ENCODE measurements around the gene CACNA1I. TPM values are rescaled to one million over a fixed set of nuclear protein-coding genes. Genes with fewer than 3 reads are reported as not detected.

Gene CACNA1I
- total RNA-seq, 2 experiments from 2014 or later = 0.36 to 0.57 TPM

- intact Hi-C loops (cut with micrococcal nuclease) = no loop called here
Measured at GRCh38 chr22:39593931-39594285, 23.4 kb downstream of the CACNA1I start.

GRCh38 chr22:39594411-39594810 is 23.9 kb downstream of the CACNA1I start:
- ChIA-PET CTCF (no interaction called here), POLR2A (no interaction called here)
- Mint-ChIP-seq H3K27ac (no peak overlapping the region), H3K9me3 (no peaks in the 10 kb centered on the region), H3K36me3 (no peaks in the 10 kb centered on the region), H3K4me3 (no peak overlapping the region), H3K4me1 (ENCODE audit: low read depth) (peaks cover 6% of the 10 kb centered on the region), H3K27me3 (peaks cover 4% of the 10 kb centered on the region)
- intact Hi-C loops (cut with micrococcal nuclease) = no loop called here
- DNase-seq = no peak

More at GRCh38 chr22:39593931-39594285, 23.4 kb downstream of the CACNA1I start:
- no peak for DNase-seq
- ChIA-PET POLR2A (no interaction called here), CTCF (no interaction called here)
- Mint-ChIP-seq H3K4me1 (ENCODE audit: low read depth) (peaks cover 6% of the 10 kb centered on the region), H3K36me3 (no peaks in the 10 kb centered on the region), H3K4me3 (no peak overlapping the region), H3K9me3 (no peaks in the 10 kb centered on the region), H3K27me3 (peaks cover 4% of the 10 kb centered on the region), H3K27ac (no peak overlapping the region)

- intact Hi-C loops (cut with micrococcal nuclease) = no loop called here
- Mint-ChIP-seq H3K27me3 (peaks cover 4% of the 10 kb centered on the region), H3K4me3 (no peak overlapping the region), H3K27ac (no peak overlapping the region), H3K4me1 (ENCODE audit: low read depth) (peaks cover 6% of the 10 kb centered on the region), H3K9me3 (no peaks in the 10 kb centered on the region), H3K36me3 (no peaks in the 10 kb centered on the region)
- ChIA-PET POLR2A (no interaction called here), CTCF (no interaction called here)
- DNase-seq = no peak
Measured at GRCh38 chr22:39595622-39596172, 25.1 kb downstream of the CACNA1I start.

GRCh38 chr22:39596601-39597000 is 26.0 kb downstream of the CACNA1I start:
- no peak overlapping the region for H3K4me3 Mint-ChIP-seq
- ChIA-PET CTCF (no interaction called here), POLR2A (interaction anchor here (0.6 kb wide), 1 partner anchor 331 kb away, joined by 3 read pairs; no protein-coding TSS in a partner anchor)
- no peaks in the 10 kb centered on the region for H3K9me3 Mint-ChIP-seq
- H3K36me3 Mint-ChIP-seq = no peaks in the 10 kb centered on the region
- DNase-seq = no peak
- peaks cover 11% of the 10 kb centered on the region for H3K4me1 Mint-ChIP-seq (ENCODE audit: low read depth)
- no peak overlapping the region for H3K27ac Mint-ChIP-seq
- intact Hi-C loops (cut with micrococcal nuclease) = no loop called here
- peaks cover 4% of the 10 kb centered on the region for H3K27me3 Mint-ChIP-seq

- Mint-ChIP-seq H3K36me3 (no peaks in the 10 kb centered on the region), H3K9me3 (peaks cover 5% of the 10 kb centered on the region), H3K27ac (no peak overlapping the region), H3K27me3 (peaks cover 4% of the 10 kb centered on the region), H3K4me3 (no peak overlapping the region), H3K4me1 (ENCODE audit: low read depth) (peaks cover 15% of the 10 kb centered on the region)
- intact Hi-C loops (cut with micrococcal nuclease) = no loop called here
- POLR2A ChIA-PET = interaction anchor here (0.6 kb wide), 1 partner anchor 332 kb away, joined by 3 read pairs; no protein-coding TSS in a partner anchor
- no peak for DNase-seq
- CTCF ChIA-PET = no interaction called here
Measured at GRCh38 chr22:39597236-39597869, 26.8 kb downstream of the CACNA1I start.

- Mint-ChIP-seq H3K9me3 (peaks cover 10% of the 10 kb centered on the region), H3K36me3 (peaks cover 3% of the 10 kb centered on the region), H3K4me1 (ENCODE audit: low read depth) (peaks cover 24% of the 10 kb centered on the region), H3K27ac (peak overlapping the region; percentile 15), H3K27me3 (peaks cover 4% of the 10 kb centered on the region), H3K4me3 (no peak overlapping the region)
- intact Hi-C loops (cut with micrococcal nuclease) = no loop called here
- CTCF ChIA-PET = no interaction called here
- DNase-seq = peak; percentile 89
- POLR2A ChIA-PET = no interaction called here
Measured at GRCh38 chr22:39598017-39598965, 27.7 kb downstream of the CACNA1I start.

- Mint-ChIP-seq H3K36me3 (peaks cover 4% of the 10 kb centered on the region), H3K27ac (no peak overlapping the region), H3K4me1 (ENCODE audit: low read depth) (peaks cover 25% of the 10 kb centered on the region), H3K9me3 (peaks cover 13% of the 10 kb centered on the region), H3K27me3 (peaks cover 4% of the 10 kb centered on the region), H3K4me3 (no peak overlapping the region)
- ChIA-PET POLR2A (no interaction called here), CTCF (interaction anchor here (2.0 kb wide), 1 partner anchor 424 kb away, joined by 6 read pairs; no protein-coding TSS in a partner anchor)
- intact Hi-C loops (cut with micrococcal nuclease) = no loop called here
- no peak for DNase-seq
Measured at GRCh38 chr22:39600491-39601179, 30.1 kb downstream of the CACNA1I start.

- intact Hi-C loops (cut with micrococcal nuclease) = no loop called here
- ChIA-PET POLR2A (no interaction called here), CTCF (interaction anchor here (2.0 kb wide), 1 partner anchor 424 kb away, joined by 6 read pairs; no protein-coding TSS in a partner anchor)
Measured at GRCh38 chr22:39601180-39601535, 30.6 kb downstream of the CACNA1I start.

GRCh38 chr22:39603345-39603744 is 32.8 kb downstream of the CACNA1I start:
- POLR2A ChIA-PET = no interaction called here
- H3K27ac Mint-ChIP-seq = no peak overlapping the region
- H3K4me1 Mint-ChIP-seq (ENCODE audit: low read depth) = peaks cover 22% of the 10 kb centered on the region
- intact Hi-C loops (cut with micrococcal nuclease) = no loop called here
- H3K9me3 Mint-ChIP-seq = peaks cover 13% of the 10 kb centered on the region
- DNase-seq = no peak
- peaks cover 3% of the 10 kb centered on the region for H3K27me3 Mint-ChIP-seq
- H3K4me3 Mint-ChIP-seq = no peak overlapping the region
- peaks cover 4% of the 10 kb centered on the region for H3K36me3 Mint-ChIP-seq
- CTCF ChIA-PET = interaction anchor here (2.0 kb wide), 1 partner anchor 421 kb away, joined by 10 read pairs; no protein-coding TSS in a partner anchor

More at GRCh38 chr22:39601180-39601535, 30.6 kb downstream of the CACNA1I start:
- Mint-ChIP-seq H3K9me3 (peaks cover 13% of the 10 kb centered on the region), H3K27ac (no peak overlapping the region), H3K36me3 (peaks cover 4% of the 10 kb centered on the region), H3K4me3 (no peak overlapping the region), H3K4me1 (ENCODE audit: low read depth) (peaks cover 25% of the 10 kb centered on the region), H3K27me3 (peaks cover 4% of the 10 kb centered on the region)
- no peak for DNase-seq

GRCh38 chr22:39610246-39610645 is 39.7 kb downstream of the CACNA1I start:
- no peaks in the 10 kb centered on the region for H3K36me3 Mint-ChIP-seq
- POLR2A ChIA-PET = no interaction called here

GRCh38 chr22:39610766-39611165 is 40.2 kb downstream of the CACNA1I start:
- no peak for DNase-seq
- Mint-ChIP-seq H3K27me3 (no peaks in the 10 kb centered on the region), H3K4me3 (no peak overlapping the region), H3K4me1 (ENCODE audit: low read depth) (peaks cover 15% of the 10 kb centered on the region), H3K27ac (no peak overlapping the region), H3K9me3 (peaks cover 5% of the 10 kb centered on the region), H3K36me3 (no peaks in the 10 kb centered on the region)
- intact Hi-C loops (cut with micrococcal nuclease) = no loop called here
- ChIA-PET POLR2A (no interaction called here), CTCF (interaction anchor here (1.9 kb wide), 1 partner anchor 414 kb away, joined by 5 read pairs; no protein-coding TSS in a partner anchor)

More at GRCh38 chr22:39610246-39610645, 39.7 kb downstream of the CACNA1I start:
- H3K27me3 Mint-ChIP-seq = no peaks in the 10 kb centered on the region
- peaks cover 5% of the 10 kb centered on the region for H3K9me3 Mint-ChIP-seq
- intact Hi-C loops (cut with micrococcal nuclease) = no loop called here
- no peak overlapping the region for H3K27ac Mint-ChIP-seq
- H3K4me1 Mint-ChIP-seq (ENCODE audit: low read depth) = peaks cover 15% of the 10 kb centered on the region
- H3K4me3 Mint-ChIP-seq = no peak overlapping the region
- no peak for DNase-seq
- CTCF ChIA-PET = interaction anchor here (1.9 kb wide), 1 partner anchor 414 kb away, joined by 5 read pairs; no protein-coding TSS in a partner anchor

- Mint-ChIP-seq H3K27ac (no peak overlapping the region), H3K9me3 (peaks cover 5% of the 10 kb centered on the region), H3K4me3 (no peak overlapping the region), H3K27me3 (no peaks in the 10 kb centered on the region), H3K36me3 (no peaks in the 10 kb centered on the region), H3K4me1 (ENCODE audit: low read depth) (peaks cover 15% of the 10 kb centered on the region)
- intact Hi-C loops (cut with micrococcal nuclease) = no loop called here
- DNase-seq = no peak
- ChIA-PET CTCF (interaction anchor here (1.9 kb wide), 1 partner anchor 413 kb away, joined by 5 read pairs; no protein-coding TSS in a partner anchor), POLR2A (no interaction called here)
Measured at GRCh38 chr22:39611360-39611759, 40.8 kb downstream of the CACNA1I start.

All from activated CD4-positive, alpha-beta memory T cell treated with anti-CD3 and anti-CD28 coated beads for 36 hours (primary cell).